ENCODE data around the gene NFIB. TPM values are rescaled to one million over a fixed set of nuclear protein-coding genes. Genes with fewer than 3 reads are reported as not detected.

The NFIB gene
- total RNA-seq, 2 experiments from 2014 or later = not detected

- Mint-ChIP-seq H3K4me3 (no peak overlapping the region), H3K36me3 (ENCODE audit: low read depth) (no peaks in the 10 kb centered on the region), H3K27ac (no peak overlapping the region), H3K9me3 (no peaks in the 10 kb centered on the region), H3K4me1 (ENCODE audit: low read depth) (no peaks in the 10 kb centered on the region), H3K27me3 (no peaks in the 10 kb centered on the region)
- no peak for TF ChIP-seq CTCF (IDR thresholded peaks at IDR 0.05)
- intact Hi-C loops (cut with micrococcal nuclease) = no loop called here
- ChIA-PET CTCF (no interaction called here), POLR2A (no interaction called here)
- no peak for DNase-seq
- ATAC-seq = no peak
Measured at GRCh38 chr9:14228602-14229001, 85.3 kb downstream of the NFIB start.

GRCh38 chr9:14226855-14227532 is 86.9 kb downstream of the NFIB start:
- CTCF ChIA-PET = no interaction called here
- no peak for ATAC-seq
- H3K27ac Mint-ChIP-seq = no peak overlapping the region
- H3K27me3 Mint-ChIP-seq = no peaks in the 10 kb centered on the region
- no peaks in the 10 kb centered on the region for H3K9me3 Mint-ChIP-seq
- no peak for DNase-seq
- no peak overlapping the region for H3K4me3 Mint-ChIP-seq
- no peaks in the 10 kb centered on the region for H3K4me1 Mint-ChIP-seq (ENCODE audit: low read depth)
- no peak for TF ChIP-seq CTCF (IDR thresholded peaks at IDR 0.05)
- intact Hi-C loops (cut with micrococcal nuclease) = no loop called here
- no peaks in the 10 kb centered on the region for H3K36me3 Mint-ChIP-seq (ENCODE audit: low read depth)
- POLR2A ChIA-PET = no interaction called here

- CTCF ChIA-PET = no interaction called here
- Mint-ChIP-seq H3K27me3 (no peaks in the 10 kb centered on the region), H3K27ac (no peak overlapping the region)
Measured at GRCh38 chr9:14223081-14223480, 90.9 kb downstream of the NFIB start.

GRCh38 chr9:14222149-14222835 is 91.6 kb downstream of the NFIB start:
- Mint-ChIP-seq H3K4me3 (no peak overlapping the region), H3K9me3 (no peaks in the 10 kb centered on the region), H3K4me1 (ENCODE audit: low read depth) (no peaks in the 10 kb centered on the region), H3K27ac (no peak overlapping the region), H3K27me3 (no peaks in the 10 kb centered on the region), H3K36me3 (ENCODE audit: low read depth) (no peaks in the 10 kb centered on the region)
- ChIA-PET POLR2A (no interaction called here), CTCF (no interaction called here)
- no peak for TF ChIP-seq CTCF (IDR thresholded peaks at IDR 0.05)
- ATAC-seq (no peak), DNase-seq (no peak)
- intact Hi-C loops (cut with micrococcal nuclease) = no loop called here

More at GRCh38 chr9:14223081-14223480, 90.9 kb downstream of the NFIB start:
- DNase-seq (no peak), ATAC-seq (no peak)
- Mint-ChIP-seq H3K9me3 (no peaks in the 10 kb centered on the region), H3K4me1 (ENCODE audit: low read depth) (no peaks in the 10 kb centered on the region), H3K4me3 (no peak overlapping the region), H3K36me3 (ENCODE audit: low read depth) (no peaks in the 10 kb centered on the region)
- POLR2A ChIA-PET = no interaction called here
- intact Hi-C loops (cut with micrococcal nuclease) = no loop called here
- TF ChIP-seq CTCF (IDR thresholded peaks at IDR 0.05) = no peak

GRCh38 chr9:14221558-14221957 is 92.4 kb downstream of the NFIB start:
- H3K36me3 Mint-ChIP-seq (ENCODE audit: low read depth) = no peaks in the 10 kb centered on the region
- ATAC-seq (no peak), DNase-seq (no peak)
- no peaks in the 10 kb centered on the region for H3K27me3 Mint-ChIP-seq
- CTCF ChIA-PET = no interaction called here
- H3K4me1 Mint-ChIP-seq (ENCODE audit: low read depth) = no peaks in the 10 kb centered on the region
- H3K4me3 Mint-ChIP-seq = no peak overlapping the region
- no peak for TF ChIP-seq CTCF (IDR thresholded peaks at IDR 0.05)
- POLR2A ChIA-PET = no interaction called here
- no peaks in the 10 kb centered on the region for H3K9me3 Mint-ChIP-seq
- intact Hi-C loops (cut with micrococcal nuclease) = no loop called here
- H3K27ac Mint-ChIP-seq = no peak overlapping the region
